Stomach smooth muscle (tissue), 2 donors: Measurements from ENCODE around the gene POU2F3.

ENCODE experiments used
- H3K27ac ChIP-seq: one replicate; pipeline ENCODE4 v1.7.0; 2013; ENCODE audit warnings: mild to moderate bottlenecking, low read length, inconsistent platforms
- H3K27me3 ChIP-seq, 2 donors: one replicate each; pipeline ENCODE4 v1.7.0; 2013; ENCODE audit warnings: low read length in 2 of 2; ENCODE audit not compliant: insufficient read depth in 2 of 2, control insufficient read depth in 1 of 2
- H3K36me3 ChIP-seq, 2 donors: one replicate each; pipeline ENCODE4 v1.7.0; 2013; ENCODE audit warnings: low read length in 2 of 2; ENCODE audit not compliant: control insufficient read depth in 2 of 2, insufficient read depth in 2 of 2
- H3K4me1 ChIP-seq: one replicate; pipeline ENCODE4 v1.7.0; 2013; ENCODE audit warnings: low read length; ENCODE audit not compliant: control insufficient read depth, insufficient read depth
- H3K4me3 ChIP-seq, 2 donors: one replicate each; pipeline ENCODE4 v1.7.0; 2013; ENCODE audit warnings: low read length in 2 of 2
- H3K9ac ChIP-seq, 2 donors: one replicate each; pipeline ENCODE4 v1.7.0; 2013; ENCODE audit warnings: low read length in 2 of 2, mild to moderate bottlenecking in 1 of 2
- H3K9me3 ChIP-seq, 2 donors: one replicate each; pipeline ENCODE4 v1.7.0; 2013; ENCODE audit warnings: low read length in 2 of 2; ENCODE audit not compliant: control insufficient read depth in 2 of 2
- donor health status: healthy.
- donor health status: Pancreatic carcinoma.

The POU2F3 gene

GRCh38 chr11:120303004-120303637, 63.2 kb downstream of the POU2F3 start:
- Histone ChIP-seq H3K27ac (no peak overlapping the region), H3K9ac (no peak overlapping the region), H3K27me3 (peaks cover 3 to 12% of the 10 kb centered on the region in 2 donors), H3K4me1 (peaks cover 3% of the 10 kb centered on the region), H3K4me3 (no peak overlapping the region), H3K9me3 (no peaks in the 10 kb centered on the region), H3K36me3 (no peaks in the 10 kb centered on the region)

- Histone ChIP-seq H3K4me1 (peaks cover 3% of the 10 kb centered on the region), H3K4me3 (no peak overlapping the region), H3K27ac (no peak overlapping the region), H3K27me3 (peaks cover 3 to 6% of the 10 kb centered on the region in 2 donors), H3K36me3 (no peaks in the 10 kb centered on the region), H3K9ac (no peak overlapping the region), H3K9me3 (no peaks in the 10 kb centered on the region)
These were observed 64.6 kb downstream of the POU2F3 start for GRCh38 chr11:120304526-120304925.

GRCh38 chr11:120305286-120305685, 65.3 kb downstream of the POU2F3 start:
- Histone ChIP-seq H3K27me3 (peaks cover 3 to 6% of the 10 kb centered on the region in 2 donors), H3K9me3 (no peaks in the 10 kb centered on the region), H3K4me3 (no peak overlapping the region), H3K9ac (no peak overlapping the region), H3K27ac (no peak overlapping the region), H3K36me3 (no peaks in the 10 kb centered on the region), H3K4me1 (no peaks in the 10 kb centered on the region)

- peaks cover 3 to 8% of the 10 kb centered on the region in 2 donors for H3K27me3 ChIP-seq
- H3K4me1 ChIP-seq = no peaks in the 10 kb centered on the region
- no peak overlapping the region for H3K27ac ChIP-seq
- H3K36me3 ChIP-seq = no peaks in the 10 kb centered on the region
- no peak overlapping the region for H3K9ac ChIP-seq
- H3K4me3 ChIP-seq = no peak overlapping the region
- H3K9me3 ChIP-seq = no peaks in the 10 kb centered on the region
These were observed 66.7 kb downstream of the POU2F3 start for GRCh38 chr11:120306519-120307242.

- Histone ChIP-seq H3K27ac (no peak overlapping the region), H3K9ac (no peak overlapping the region), H3K9me3 (no peaks in the 10 kb centered on the region), H3K4me3 (no peak overlapping the region), H3K36me3 (no peaks in the 10 kb centered on the region), H3K27me3 (peaks cover 3 to 8% of the 10 kb centered on the region in 2 donors), H3K4me1 (no peaks in the 10 kb centered on the region)
These were observed 67.5 kb downstream of the POU2F3 start for GRCh38 chr11:120307476-120307875.

GRCh38 chr11:120308081-120308480, 68.1 kb downstream of the POU2F3 start:
- Histone ChIP-seq H3K9ac (no peak overlapping the region), H3K4me1 (no peaks in the 10 kb centered on the region), H3K36me3 (no peaks in the 10 kb centered on the region), H3K4me3 (no peak overlapping the region), H3K27ac (no peak overlapping the region), H3K9me3 (no peaks in the 10 kb centered on the region), H3K27me3 (peaks cover 3 to 8% of the 10 kb centered on the region in 2 donors)

GRCh38 chr11:120310870-120311269, 70.9 kb downstream of the POU2F3 start:
- Histone ChIP-seq H3K36me3 (no peaks in the 10 kb centered on the region), H3K27me3 (peaks cover 3 to 8% of the 10 kb centered on the region in 2 donors), H3K4me3 (no peak overlapping the region), H3K9me3 (no peaks in the 10 kb centered on the region), H3K9ac (no peak overlapping the region), H3K27ac (no peak overlapping the region), H3K4me1 (no peaks in the 10 kb centered on the region)

GRCh38 chr11:120314861-120315260, 74.9 kb downstream of the POU2F3 start:
- Histone ChIP-seq H3K9me3 (no peaks in the 10 kb centered on the region), H3K27me3 (peaks cover 0 to 2% of the 10 kb centered on the region in 2 donors), H3K27ac (no peak overlapping the region), H3K36me3 (no peaks in the 10 kb centered on the region), H3K4me1 (peaks cover 16% of the 10 kb centered on the region), H3K9ac (no peak overlapping the region), H3K4me3 (no peak overlapping the region)

GRCh38 chr11:120316880-120317688, 77.1 kb downstream of the POU2F3 start:
- H3K27ac ChIP-seq = peak overlapping the region; percentile 64
- peak overlapping the region in 1 of 2 donors; percentile 14 for H3K4me3 ChIP-seq

GRCh38 chr11:120317689-120318480, 77.9 kb downstream of the POU2F3 start:
- no peak overlapping the region for H3K4me3 ChIP-seq
- peak overlapping the region; percentile 64 for H3K27ac ChIP-seq
- no peaks in the 10 kb centered on the region for H3K36me3 ChIP-seq
- no peak overlapping the region for H3K9ac ChIP-seq
- no peaks in the 10 kb centered on the region for H3K9me3 ChIP-seq
- peaks cover 16% of the 10 kb centered on the region for H3K4me1 ChIP-seq
- H3K27me3 ChIP-seq = no peaks in the 10 kb centered on the region

More at GRCh38 chr11:120316880-120317688, 77.1 kb downstream of the POU2F3 start:
- Histone ChIP-seq H3K4me1 (peaks cover 16% of the 10 kb centered on the region), H3K36me3 (no peaks in the 10 kb centered on the region), H3K27me3 (no peaks in the 10 kb centered on the region), H3K9me3 (no peaks in the 10 kb centered on the region), H3K9ac (peak overlapping the region in 1 of 2 donors; percentile 29)
